OCI-LY7 (cell line): ENCODE results near the gene RNF150.

Experiments
- EZH2phosphoT487 ChIP-seq: fragments of 200-600 bp; sonication (generic); IDR thresholded peaks from 2 replicates; pipeline ENCODE4 v1.6.1; 2018; ENCODE audit warnings: low read depth, borderline replicate concordance, mild to moderate bottlenecking, mixed run types, antibody characterized with exemption, low read length, moderate library complexity, mixed read lengths
- TF ChIP-seq, protein P1 (sequence below): fragments of 200-600 bp; sonication (generic); conservative IDR thresholded peaks from 2 replicates; pipeline ENCODE4 v1.5.1; 2014; ENCODE audit warnings: mild to moderate bottlenecking, antibody characterized with exemption, low read length, moderate library complexity, mixed read lengths

DNA sequence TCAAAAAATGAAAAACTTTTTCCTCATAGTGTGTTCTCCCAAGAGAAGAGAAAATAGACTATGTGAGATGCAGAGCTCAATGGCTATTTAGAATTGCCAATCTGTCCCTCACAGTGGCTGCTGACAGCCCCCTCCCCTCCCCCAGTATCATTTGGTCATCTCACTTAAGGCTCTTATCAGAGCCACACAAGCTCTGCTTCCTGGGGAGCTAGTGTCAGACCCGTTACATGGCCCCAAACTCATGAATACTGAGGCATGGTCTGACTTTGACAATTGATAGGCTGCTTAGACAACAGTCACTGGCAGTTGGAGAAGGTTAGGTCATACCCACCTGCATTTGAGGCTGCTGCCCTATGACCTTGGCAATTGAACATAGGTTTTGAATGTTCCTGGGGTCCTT lies 15.3 kb downstream of the RNF150 start:
- TF ChIP-seq EZH2phosphoT487, result no peak
- TF ChIP-seq, protein P1, sequence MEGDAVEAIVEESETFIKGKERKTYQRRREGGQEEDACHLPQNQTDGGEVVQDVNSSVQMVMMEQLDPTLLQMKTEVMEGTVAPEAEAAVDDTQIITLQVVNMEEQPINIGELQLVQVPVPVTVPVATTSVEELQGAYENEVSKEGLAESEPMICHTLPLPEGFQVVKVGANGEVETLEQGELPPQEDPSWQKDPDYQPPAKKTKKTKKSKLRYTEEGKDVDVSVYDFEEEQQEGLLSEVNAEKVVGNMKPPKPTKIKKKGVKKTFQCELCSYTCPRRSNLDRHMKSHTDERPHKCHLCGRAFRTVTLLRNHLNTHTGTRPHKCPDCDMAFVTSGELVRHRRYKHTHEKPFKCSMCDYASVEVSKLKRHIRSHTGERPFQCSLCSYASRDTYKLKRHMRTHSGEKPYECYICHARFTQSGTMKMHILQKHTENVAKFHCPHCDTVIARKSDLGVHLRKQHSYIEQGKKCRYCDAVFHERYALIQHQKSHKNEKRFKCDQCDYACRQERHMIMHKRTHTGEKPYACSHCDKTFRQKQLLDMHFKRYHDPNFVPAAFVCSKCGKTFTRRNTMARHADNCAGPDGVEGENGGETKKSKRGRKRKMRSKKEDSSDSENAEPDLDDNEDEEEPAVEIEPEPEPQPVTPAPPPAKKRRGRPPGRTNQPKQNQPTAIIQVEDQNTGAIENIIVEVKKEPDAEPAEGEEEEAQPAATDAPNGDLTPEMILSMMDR, result no peak
